Ovary (tissue), 9 donors: ENCODE measurements around the gene MAP7. TPM values are rescaled to one million over a fixed set of nuclear protein-coding genes. Genes with fewer than 3 reads are reported as not detected.
"Not testable (repeated sequence)": the region's sequence is repeated elsewhere in the genome, so short reads cannot be mapped to it uniquely, and the experiment has no call there.

ENCODE experiments used
- DNase-seq, 5 donors: peaks; one replicate each; pipeline ENCODE4 v3.0.0-alpha.2; 2019 to 2020
- H3K27ac ChIP-seq, 2 donors: fragments of 200-600 bp; one replicate each; pipeline versions ENCODE4 v1.5.1 to v1.8.0; 2019 to 2022
- H3K27me3 ChIP-seq: fragments of 200-600 bp; one replicate; pipeline ENCODE4 v1.8.0; 2022
- H3K36me3 ChIP-seq: fragments of 200-600 bp; sonication (generic); one replicate; pipeline ENCODE4 v1.5.1; 2019
- H3K4me1 ChIP-seq: one replicate; pipeline ENCODE4 v1.8.1; 2013; ENCODE audit warnings: mild to moderate bottlenecking, moderate library complexity; ENCODE audit not compliant: insufficient read depth
- H3K4me3 ChIP-seq: fragments of 200-600 bp; sonication (generic); one replicate; pipeline ENCODE4 v1.5.1; 2017
- H3K9me3 ChIP-seq, 2 donors: fragments of 200-600 bp in 1 of 2; sonication (generic) in 1 of 2; one replicate each; pipeline versions ENCODE4 v1.5.1 to v1.8.1; 2013 to 2019; ENCODE audit warnings: mild to moderate bottlenecking in 1 of 2, moderate library complexity in 1 of 2
- CTCF ChIP-seq, 3 donors: fragments of 450-650 bp in 2 of 3; fragments of 200-600 bp in 1 of 3; IDR thresholded peaks; one replicate each; pipeline versions ENCODE4 v1.5.1 to v1.8.0; 2016 to 2022; ENCODE audit warnings: antibody characterized with exemption in 3 of 3, mild to moderate bottlenecking in 1 of 3
- EP300 ChIP-seq: sonication (generic); formaldehyde crosslinking; IDR thresholded peaks from one replicate; pipeline ENCODE4 v1.6.1; 2017; ENCODE audit warnings: antibody characterized with exemption
- POLR2A ChIP-seq: fragments of 450-650 bp; IDR thresholded peaks from one replicate; pipeline ENCODE4 v1.6.1; 2017; ENCODE audit warnings: antibody characterized with exemption, mild to moderate bottlenecking, moderate library complexity
- WGBS, 3 donors: extraction: QIAGEN DNeasy Blood & Tissue Kit in 1 of 3; methylation state at CpG; one replicate each; pipeline versions ENCODE4 v1.1.5 to v1.1.7; 2013 to 2017; 5-methylcytosine and 5-hydroxymethylcytosine counted together
- intact Hi-C, 4 donors: fragments of 100-400 bp; cut with DNase I; formaldehyde crosslinking; loops; one replicate each; pipeline versions ENCODE4 v1.11.0 to v1.15.1; 2022 to 2023
- polyA plus RNA-seq, 2 donors: library from polyadenylated mRNA; stranded (reverse); fragments of 200-250 nt in 1 of 2; fragments of 350-450 nt in 1 of 2; fragmentation: Illumina TruSeq in 1 of 2; extraction: RNeasy Lipid Tissue Mini Kit (QIAGEN cat#74804) in 1 of 2; gene quantifications; one replicate each; pipeline ENCODE4 v1.2.3, GENCODE V29; 2013 to 2014
- total RNA-seq, 7 donors: library from RNA; depleted of rRNA in 2 of 7; stranded (reverse); fragments of >200 nt in 2 of 7; fragmentation: NEBNext Ultra II Directional in 3 of 7; extraction: Animal tissue kit (Norgen Biotek cat#: 25700) in 3 of 7; gene quantifications; one replicate each; pipeline versions ENCODE4 v1.1.0 to v1.2.4, GENCODE V29; 2016 to 2023
- donor health status: DM: no; HTN: no; CAD: no; lungs with moderate emphysema.
- donor health status: DM: no; HTN: no; CAD: no.
- donor health status: Bipolar disorder and iron deficiency.
- donor health status: DM: yes; HTN: yes; CAD: no.
- donor health status: DM: no; HTN: no; CAD: no.
- donor health status: DM: yes; HTN: yes; CAD: no.

MAP7 gene
- total and polyA plus RNA-seq, 9 donors, result 1.2 to 13.0 (median 3.6) TPM

- Histone ChIP-seq H3K27me3 (no peaks in the 10 kb centered on the region), H3K27ac (no peak overlapping the region), H3K4me3 (no peak overlapping the region), H3K36me3 (no peaks in the 10 kb centered on the region), H3K4me1 (no peaks in the 10 kb centered on the region), H3K9me3 (no peaks in the 10 kb centered on the region)
- intact Hi-C loops, result no loop called here
- 79 to 95% (median 92%) methylated on average over 1 of the region's 1 CpG for WGBS, 3 donors
- DNase-seq, result no peak
- no peak for TF ChIP-seq EP300
- no peak for TF ChIP-seq CTCF (IDR thresholded peaks at IDR 0.05)
- TF ChIP-seq POLR2A, result no peak
These were observed 55.5 kb downstream of the MAP7 start for GRCh38 chr6:136494710-136495109.

GRCh38 chr6:136494059-136494458 lies 56.2 kb downstream of the MAP7 start:
- Histone ChIP-seq H3K36me3 (no peaks in the 10 kb centered on the region), H3K9me3 (no peaks in the 10 kb centered on the region), H3K4me3 (no peak overlapping the region), H3K27ac (no peak overlapping the region), H3K4me1 (no peaks in the 10 kb centered on the region), H3K27me3 (no peaks in the 10 kb centered on the region)
- intact Hi-C loops, result no loop called here
- WGBS, 3 donors, result 82 to 95% (median 94%) methylated on average over 2 of the region's 2 CpGs
- DNase-seq, result no peak
- TF ChIP-seq EP300 (no peak), POLR2A (no peak), CTCF (IDR thresholded peaks at IDR 0.05) (no peak)

GRCh38 chr6:136492409-136492808 lies 57.8 kb downstream of the MAP7 start:
- intact Hi-C loops, result no loop called here
- Histone ChIP-seq H3K4me1 (no peaks in the 10 kb centered on the region), H3K36me3 (no peaks in the 10 kb centered on the region), H3K27me3 (no peaks in the 10 kb centered on the region), H3K4me3 (no peak overlapping the region), H3K27ac (no peak overlapping the region), H3K9me3 (no peaks in the 10 kb centered on the region)
- 45 to 61% (median 49%) methylated on average over 1 of the region's 1 CpG for WGBS, 3 donors
- no peak for DNase-seq
- TF ChIP-seq POLR2A (no peak), CTCF (IDR thresholded peaks at IDR 0.05) (no peak), EP300 (no peak)

GRCh38 chr6:136491754-136492153 lies 58.5 kb downstream of the MAP7 start:
- 84 to 95% (median 91%) methylated on average over 2 of the region's 2 CpGs for WGBS, 3 donors
- intact Hi-C loops, result no loop called here
- no peak for DNase-seq
- Histone ChIP-seq H3K9me3 (no peaks in the 10 kb centered on the region), H3K4me1 (no peaks in the 10 kb centered on the region), H3K27me3 (no peaks in the 10 kb centered on the region), H3K36me3 (no peaks in the 10 kb centered on the region), H3K4me3 (no peak overlapping the region), H3K27ac (no peak overlapping the region)
- TF ChIP-seq POLR2A (no peak), EP300 (no peak), CTCF (IDR thresholded peaks at IDR 0.05) (no peak)

GRCh38 chr6:136491251-136491650 lies 59.0 kb downstream of the MAP7 start:
- intact Hi-C loops, result no loop called here
- no peaks in the 10 kb centered on the region for H3K4me1 ChIP-seq
- no peaks in the 10 kb centered on the region for H3K9me3 ChIP-seq
- no peak for DNase-seq
- TF ChIP-seq CTCF (IDR thresholded peaks at IDR 0.05) (no peak), POLR2A (no peak), EP300 (no peak)
- no peak overlapping the region for H3K4me3 ChIP-seq
- 84 to 85% (median 85%) methylated on average over 2 of the region's 2 CpGs for WGBS, 3 donors
- no peak overlapping the region for H3K27ac ChIP-seq
- no peaks in the 10 kb centered on the region for H3K27me3 ChIP-seq
- no peaks in the 10 kb centered on the region for H3K36me3 ChIP-seq

GRCh38 chr6:136489689-136490033 lies 60.6 kb downstream of the MAP7 start:
- not testable (repeated sequence) for DNase-seq, H3K36me3 ChIP-seq, H3K9me3 ChIP-seq

More at GRCh38 chr6:136489689-136490033, 60.6 kb downstream of the MAP7 start:
- H3K27me3 ChIP-seq, intact Hi-C loops, H3K4me1 ChIP-seq, H3K4me3 ChIP-seq, H3K27ac ChIP-seq: not testable (repeated sequence)
- WGBS, 3 donors, result 93 to 99% (median 95%) methylated on average over 3 of the region's 3 CpGs
